Naive thymus-derived CD4-positive, alpha-beta T cell (primary cell): ENCODE results near the gene SAFB2. TPM values are rescaled to one million over a fixed set of nuclear protein-coding genes. Genes with fewer than 3 reads are reported as not detected.
A peak's percentile ranks its signal among the peaks of the same experiment; 100 is the strongest.
"Not testable (repeated sequence)": the region's sequence is repeated elsewhere in the genome, so short reads cannot be mapped to it uniquely, and the experiment has no call there.

Experiments
- ATAC-seq: fragments of 150-1000 bp; cut with Tn5 transposase; 2 replicates; pipeline ENCODE4 v1.10.0; 2021; ENCODE audit warnings: mild to moderate bottlenecking, moderate library complexity
- CTCF ChIA-PET: fragments of 350-600 bp; sonication (Branson Sonifier 250); formaldehyde crosslinking; loops from one replicate; lab custom pipeline; 2021; ENCODE audit warnings: antibody characterized with exemption; lab: Charles Lee
- POLR2A ChIA-PET: fragments of 350-600 bp; sonication (Branson Sonifier 250); formaldehyde crosslinking; loops from one replicate; lab custom pipeline; 2021; ENCODE audit warnings: antibody characterized with exemption, inconsistent platforms; lab: Charles Lee
- DNase-seq, 9 donors: peaks; one replicate each; pipeline versions ENCODE4 v3.0.0 to v3.0.0-alpha.2; 2020 to 2022; ENCODE audit warnings: mixed read lengths in 1 of 9
- H3K27ac ChIP-seq: one replicate; pipeline ENCODE4 v1.7.0; 2013; ENCODE audit warnings: mild to moderate bottlenecking, low read depth, low read length, moderate library complexity
- H3K27me3 ChIP-seq, 2 donors: one replicate each; pipeline ENCODE4 v1.7.0; 2013; ENCODE audit warnings: low read length in 2 of 2, mild to moderate bottlenecking in 2 of 2, moderate library complexity in 2 of 2; ENCODE audit not compliant: control insufficient read depth in 2 of 2, insufficient read depth in 2 of 2
- H3K36me3 ChIP-seq, 3 experiments: 1 replicate in 2 of 3; 2 replicates in 1 of 3; pipeline ENCODE4 v1.7.0; 2013; ENCODE audit warnings: low read length in 3 of 3, mild to moderate bottlenecking in 3 of 3, moderate library complexity in 1 of 3; ENCODE audit not compliant: insufficient read depth in 3 of 3, control insufficient read depth in 2 of 3
- H3K4me1 ChIP-seq, 2 donors: one replicate each; pipeline ENCODE4 v1.7.0; 2013; ENCODE audit warnings: low read length in 2 of 2, mild to moderate bottlenecking in 2 of 2, moderate library complexity in 1 of 2; ENCODE audit not compliant: control insufficient read depth in 2 of 2, insufficient read depth in 2 of 2
- H3K4me3 ChIP-seq: 2 replicates; pipeline ENCODE4 v1.7.0; 2013; ENCODE audit warnings: mild to moderate bottlenecking, low read length
- H3K9me3 ChIP-seq, 3 experiments: 1 replicate in 2 of 3; 2 replicates in 1 of 3; pipeline ENCODE4 v1.7.0; 2013; ENCODE audit warnings: low read length in 3 of 3; ENCODE audit not compliant: control insufficient read depth in 2 of 3
- H3K27ac Mint-ChIP-seq, 9 donors: one replicate each; pipeline ENCODE4 v1.8.0; 2020 to 2022; ENCODE audit warnings: mixed read lengths in 9 of 9, mild to moderate bottlenecking in 8 of 9, moderate library complexity in 5 of 9, inconsistent platforms in 2 of 9
- H3K27me3 Mint-ChIP-seq, 5 donors: one replicate each; pipeline ENCODE4 v1.8.0; 2021 to 2022; ENCODE audit warnings: mixed read lengths in 5 of 5, mild to moderate bottlenecking in 1 of 5
- H3K36me3 Mint-ChIP-seq, 5 donors: one replicate each; pipeline ENCODE4 v1.8.0; 2020 to 2022; ENCODE audit warnings: mixed read lengths in 5 of 5, mild to moderate bottlenecking in 3 of 5, inconsistent platforms in 1 of 5
- H3K4me1 Mint-ChIP-seq, 7 donors: one replicate each; pipeline ENCODE4 v1.8.0; 2020 to 2022; ENCODE audit warnings: mixed read lengths in 7 of 7, mild to moderate bottlenecking in 3 of 7, inconsistent platforms in 1 of 7
- H3K4me3 Mint-ChIP-seq, 10 donors: one replicate each; pipeline ENCODE4 v1.8.0; 2020 to 2022; ENCODE audit warnings: mild to moderate bottlenecking in 10 of 10, mixed read lengths in 10 of 10, moderate library complexity in 6 of 10, inconsistent platforms in 2 of 10
- H3K9me3 Mint-ChIP-seq, 11 donors: one replicate each; pipeline ENCODE4 v1.8.0; 2020 to 2022; ENCODE audit warnings: mixed read lengths in 11 of 11, mild to moderate bottlenecking in 4 of 11, inconsistent platforms in 1 of 11, moderate library complexity in 1 of 11
- intact Hi-C, 2 donors: fragments of 100-400 bp; cut with micrococcal nuclease; formaldehyde crosslinking; loops; one replicate each; pipeline ENCODE4 v1.15.1; 2023
- polyA plus RNA-seq, 2 donors: library from polyadenylated mRNA; unstranded; fragments of 300-500 nt; fragmentation: Illumina TruSeq; gene quantifications; one replicate each; pipeline ENCODE4 v1.2.3, GENCODE V29; 2021
- total RNA-seq, 6 experiments: library from RNA in 5 of 6; stranded (reverse) in 5 of 6; gene quantifications; 1 replicate in 5 of 6; 2 replicates in 1 of 6; pipeline ENCODE4 v1.2.3 and lab custom pipeline; 2021 to 2026

The SAFB2 gene
- total and polyA plus RNA-seq, 7 experiments from 2014 or later: 28.5 to 250 (median 222) TPM

DNA sequence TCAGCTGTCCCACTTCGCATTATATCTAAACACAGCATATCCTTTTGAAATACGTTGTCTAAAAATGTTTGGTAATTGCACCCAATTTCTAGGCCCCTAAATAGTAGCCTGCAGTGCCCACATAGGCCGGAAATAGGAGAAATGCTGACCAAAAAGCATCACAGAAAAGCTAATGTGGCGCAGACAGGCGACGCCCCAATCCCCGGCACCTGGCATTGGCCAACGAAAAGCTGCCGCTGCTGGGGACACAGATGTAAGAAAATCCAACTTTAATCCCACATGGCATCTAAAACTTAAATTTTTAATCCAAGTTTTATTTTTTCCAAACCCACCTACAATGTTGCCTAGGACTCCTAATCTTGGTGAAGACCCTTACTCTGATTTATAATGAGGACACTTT, 4.0 kb downstream of the SAFB2 start:
- Histone ChIP-seq H3K36me3 (peaks cover 22 to 81% (median 28%) of the 10 kb centered on the region in 3 experiments), H3K4me3 (no peak overlapping the region), H3K4me1 (peaks cover 22 to 33% of the 10 kb centered on the region in 2 donors), H3K27me3 (no peaks in the 10 kb centered on the region), H3K9me3 (no peaks in the 10 kb centered on the region), H3K27ac (peak overlapping the region; percentile 19)
- ATAC-seq: no peak
- CTCF ChIA-PET: no interaction called here
- intact Hi-C loops: no loop called here
- H3K36me3 Mint-ChIP-seq: peaks cover 7 to 49% (median 28%) of the 10 kb centered on the region in 5 donors
- peaks cover 33 to 63% (median 49%) of the 10 kb centered on the region in 7 donors for H3K4me1 Mint-ChIP-seq
- H3K9me3 Mint-ChIP-seq: peaks cover 0 to 6% (median 0%) of the 10 kb centered on the region in 11 donors
- H3K4me3 Mint-ChIP-seq: peak overlapping the region in 8 of 10 donors; percentile 24 to 100 (median 82)
- peak overlapping the region in 3 of 9 donors; percentile 56 to 88 (median 62) for H3K27ac Mint-ChIP-seq
- DNase-seq: no peak
- POLR2A ChIA-PET: no interaction called here
- peaks cover 0 to 5% (median 0%) of the 10 kb centered on the region in 5 donors for H3K27me3 Mint-ChIP-seq

DNA sequence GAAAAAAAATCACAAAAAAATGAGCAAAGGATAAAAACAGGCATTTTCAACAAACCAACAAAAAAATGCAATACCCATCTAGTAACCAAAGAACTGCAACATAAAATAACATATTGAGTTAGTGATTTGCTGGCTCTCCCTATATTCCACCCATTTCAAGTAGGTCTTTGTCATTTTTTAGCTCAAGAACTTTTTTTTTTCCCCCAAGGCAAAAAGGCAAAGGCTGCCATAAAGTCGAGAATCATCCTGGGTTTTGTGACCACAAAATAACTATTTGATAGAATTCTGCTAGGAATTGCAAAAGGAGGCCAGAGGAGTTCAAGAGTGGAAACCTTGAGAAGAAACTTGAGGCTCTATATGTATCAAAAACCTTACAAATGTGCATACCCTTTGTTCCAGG, 5.5 kb downstream of the SAFB2 start:
- no peak overlapping the region for H3K4me3 ChIP-seq
- POLR2A ChIA-PET: no interaction called here
- Mint-ChIP-seq H3K27me3 (no peaks in the 10 kb centered on the region), H3K27ac (no peak overlapping the region), H3K36me3 (peaks cover 10 to 61% (median 37%) of the 10 kb centered on the region in 5 donors), H3K9me3 (no peaks in the 10 kb centered on the region), H3K4me1 (peaks cover 35 to 62% (median 49%) of the 10 kb centered on the region in 7 donors), H3K4me3 (peak overlapping the region in 1 of 10 donors; percentile 97)
- ATAC-seq (no peak), DNase-seq (no peak)
- H3K36me3 ChIP-seq: peaks cover 36 to 89% (median 43%) of the 10 kb centered on the region in 3 experiments
- peaks cover 22 to 33% of the 10 kb centered on the region in 2 donors for H3K4me1 ChIP-seq
- no peaks in the 10 kb centered on the region for H3K27me3 ChIP-seq
- CTCF ChIA-PET: no interaction called here
- H3K9me3 ChIP-seq: no peaks in the 10 kb centered on the region
- peak overlapping the region; percentile 4 for H3K27ac ChIP-seq
- intact Hi-C loops: no loop called here

DNA sequence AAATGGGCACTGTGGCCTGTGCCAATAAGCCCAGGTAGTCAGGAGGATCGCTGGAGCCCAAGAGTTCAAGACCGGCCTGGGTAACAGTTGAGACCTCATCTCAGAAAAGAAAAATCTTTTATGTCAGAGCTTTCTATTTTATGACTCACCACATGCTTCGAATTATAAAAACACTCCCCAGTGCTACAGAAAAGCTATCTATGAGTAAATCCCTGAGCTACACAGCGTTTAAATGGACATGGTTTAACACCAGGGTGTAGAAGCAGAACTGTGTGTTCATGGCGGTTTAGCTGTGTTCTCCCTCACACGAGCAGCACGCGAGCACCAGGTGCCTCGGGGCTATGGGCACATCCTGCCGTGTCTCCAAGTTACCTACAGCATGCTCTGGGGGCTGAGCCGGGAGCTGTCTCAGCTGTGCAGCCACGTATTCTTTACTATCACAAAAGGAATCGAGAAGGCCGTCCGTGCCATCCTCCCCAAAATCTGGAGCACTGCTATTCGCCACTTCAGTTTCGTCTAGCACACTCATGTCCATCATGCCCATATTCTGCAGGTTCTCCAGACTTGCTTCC, 6.7 kb downstream of the SAFB2 start:
- H3K4me1 Mint-ChIP-seq: peaks cover 28 to 55% (median 40%) of the 10 kb centered on the region in 7 donors
- Histone ChIP-seq H3K27ac (no peak overlapping the region), H3K27me3 (no peaks in the 10 kb centered on the region), H3K9me3 (no peaks in the 10 kb centered on the region), H3K4me3 (no peak overlapping the region), H3K36me3 (peaks cover 37 to 85% (median 45%) of the 10 kb centered on the region in 3 experiments), H3K4me1 (peaks cover 14 to 24% of the 10 kb centered on the region in 2 donors)
- no peaks in the 10 kb centered on the region for H3K27me3 Mint-ChIP-seq
- intact Hi-C loops: no loop called here
- POLR2A ChIA-PET: interaction anchor here (1.0 kb wide), 1 partner anchor 9 kb away, joined by 3 read pairs; no protein-coding TSS in a partner anchor
- no peak for DNase-seq
- CTCF ChIA-PET: no interaction called here
- H3K4me3 Mint-ChIP-seq: no peak overlapping the region
- no peak for ATAC-seq
- peaks cover 10 to 61% (median 40%) of the 10 kb centered on the region in 5 donors for H3K36me3 Mint-ChIP-seq
- peak overlapping the region in 1 of 9 donors; percentile 75 for H3K27ac Mint-ChIP-seq
- no peaks in the 10 kb centered on the region for H3K9me3 Mint-ChIP-seq

DNA sequence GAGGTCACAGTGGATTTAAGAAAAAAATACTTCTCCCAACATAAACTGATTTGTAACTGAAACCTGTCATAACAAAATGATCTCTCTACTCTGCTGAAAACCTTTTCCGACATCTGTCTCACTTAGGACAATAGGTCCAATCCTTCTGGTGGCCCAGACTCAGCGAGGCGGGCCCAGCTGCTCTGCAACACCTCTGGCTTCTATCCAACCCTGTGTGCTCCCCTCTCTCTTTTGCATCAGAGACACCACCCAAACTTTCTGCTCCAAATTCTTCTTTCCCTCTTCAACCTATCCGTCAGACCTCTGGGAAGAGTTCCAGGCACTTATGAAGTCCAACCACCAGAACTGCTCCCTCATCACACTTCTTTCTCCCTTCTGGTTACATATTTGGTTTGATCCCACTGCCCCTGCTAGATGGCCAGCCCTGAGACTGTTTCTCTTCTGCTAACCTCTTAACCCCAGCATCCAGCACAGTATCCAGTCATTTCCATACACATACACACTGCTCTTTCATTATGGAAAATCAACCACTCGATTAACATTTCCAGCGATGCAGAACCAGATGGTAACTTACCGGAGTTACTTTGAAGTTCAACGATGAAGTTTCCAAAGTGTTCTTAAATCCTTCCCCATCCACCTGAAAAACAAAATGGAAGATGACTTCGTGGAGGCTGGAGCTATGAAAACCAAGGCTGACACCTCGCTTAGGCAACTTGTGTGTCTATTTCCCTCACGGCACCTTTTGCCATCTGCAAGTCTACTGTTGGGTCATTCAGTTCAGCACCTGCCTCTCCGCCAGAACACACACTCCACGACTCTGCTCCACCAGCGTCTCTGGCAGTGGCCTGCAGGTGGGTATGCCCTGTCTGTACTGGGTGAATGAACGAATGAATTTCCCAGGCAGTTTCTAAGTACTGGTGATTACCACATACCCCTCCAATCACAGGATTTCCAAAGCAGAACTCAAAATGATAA, 9.4 kb downstream of the SAFB2 start:
- H3K4me3 ChIP-seq: no peak overlapping the region
- Mint-ChIP-seq H3K9me3 (no peaks in the 10 kb centered on the region), H3K27me3 (no peaks in the 10 kb centered on the region), H3K36me3 (peaks cover 18 to 65% (median 41%) of the 10 kb centered on the region in 5 donors), H3K4me3 (peak overlapping the region in 2 of 10 donors; percentile 6 to 8), H3K27ac (peak overlapping the region in 4 of 9 donors; percentile 7 to 65 (median 28)), H3K4me1 (peaks cover 7 to 35% (median 15%) of the 10 kb centered on the region in 7 donors)
- H3K4me1 ChIP-seq: no peaks in the 10 kb centered on the region
- H3K27me3 ChIP-seq: no peaks in the 10 kb centered on the region
- ChIA-PET CTCF (no interaction called here), POLR2A (interaction anchor here (1.2 to 3.3 kb wide), 2 partner anchors 8 to 10 kb away, joined by 3 to 12 read pairs; partner anchors contain the start of genes SAFB and SAFB2)
- DNase-seq (no peak), ATAC-seq (no peak)
- H3K36me3 ChIP-seq: peaks cover 45 to 90% (median 56%) of the 10 kb centered on the region in 3 experiments
- H3K9me3 ChIP-seq: no peaks in the 10 kb centered on the region
- intact Hi-C loops: no loop called here
- H3K27ac ChIP-seq: no peak overlapping the region

DNA sequence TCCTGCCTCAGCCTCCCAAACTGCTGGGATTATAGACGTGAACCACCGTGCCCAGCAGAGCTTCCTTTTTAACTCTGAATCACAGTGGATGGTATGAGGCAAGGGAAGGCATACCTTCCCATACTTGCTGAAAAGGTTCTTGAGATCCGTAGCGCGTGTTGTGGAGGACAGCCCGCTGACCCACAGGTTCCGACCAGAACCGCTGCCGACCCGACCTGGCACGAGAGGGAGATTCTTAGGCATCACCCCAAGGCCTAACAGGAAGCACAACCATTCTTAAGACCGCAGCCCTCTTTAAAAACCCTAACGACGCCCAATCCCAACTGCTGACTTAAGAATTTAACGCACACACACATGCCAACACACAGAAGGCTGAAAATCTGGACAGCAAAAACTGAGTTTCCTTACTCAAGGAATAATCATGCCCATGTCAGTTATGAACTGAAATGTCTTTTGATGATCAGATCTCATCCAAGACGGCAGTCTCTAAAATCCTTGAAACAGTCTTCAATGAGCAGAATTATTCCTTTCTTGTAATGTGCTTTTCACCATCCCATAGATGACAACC, 12.6 kb downstream of the SAFB2 start:
- H3K4me1 ChIP-seq: no peaks in the 10 kb centered on the region
- ChIA-PET POLR2A (interaction anchor here (2.7 kb wide), 1 partner anchor 12 kb away, joined by 10 read pairs; the partner anchor contains the start of genes SAFB and SAFB2), CTCF (no interaction called here)
- Mint-ChIP-seq H3K27ac (peak overlapping the region in 2 of 9 donors; percentile 13 to 17), H3K4me3 (no peak overlapping the region), H3K4me1 (peaks cover 6 to 28% (median 22%) of the 10 kb centered on the region in 7 donors), H3K9me3 (no peaks in the 10 kb centered on the region), H3K27me3 (no peaks in the 10 kb centered on the region), H3K36me3 (peaks cover 22 to 71% (median 47%) of the 10 kb centered on the region in 5 donors)
- H3K4me3 ChIP-seq: no peak overlapping the region
- intact Hi-C loops: no loop called here
- DNase-seq (no peak), ATAC-seq (no peak)
- peaks cover 41 to 89% (median 56%) of the 10 kb centered on the region in 3 experiments for H3K36me3 ChIP-seq
- H3K9me3 ChIP-seq: no peaks in the 10 kb centered on the region
- no peak overlapping the region for H3K27ac ChIP-seq
- H3K27me3 ChIP-seq: no peaks in the 10 kb centered on the region

DNA sequence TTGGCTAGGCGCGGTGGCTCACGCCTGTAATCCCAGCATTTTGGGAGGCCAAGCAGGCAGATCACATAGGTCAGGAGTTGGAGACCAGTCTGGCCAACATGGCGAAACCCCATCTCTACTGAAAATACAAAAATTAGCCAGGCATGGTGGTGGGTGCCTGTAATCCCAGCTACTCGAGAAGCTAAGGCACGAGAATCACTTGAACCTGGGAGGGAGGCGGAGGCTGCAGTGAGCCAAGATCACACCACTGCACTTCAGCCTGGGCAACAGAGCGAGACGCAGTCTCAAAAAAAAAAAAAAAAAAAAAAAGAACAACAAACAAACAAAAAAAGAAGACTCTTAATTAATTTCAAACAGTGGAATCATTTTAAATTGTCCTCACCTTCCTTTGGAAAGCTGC, 13.8 kb downstream of the SAFB2 start:
- CTCF ChIA-PET: interaction anchor here (0.6 kb wide), 1 partner anchor 81 kb away, joined by 4 read pairs; the partner anchor contains the start of gene RPL36

More for the DNA sequence above, 13.8 kb downstream of the SAFB2 start:
- POLR2A ChIA-PET: interaction anchor here (0.8 to 2.7 kb wide), 2 partner anchors 11 to 13 kb away, joined by 3 to 10 read pairs; partner anchors contain the start of genes SAFB and SAFB2
- peak overlapping the region in 1 of 9 donors; percentile 14 for H3K27ac Mint-ChIP-seq
- H3K36me3 ChIP-seq: peaks cover 36 to 89% (median 44%) of the 10 kb centered on the region in 3 experiments
- DNase-seq, H3K9me3 Mint-ChIP-seq, H3K4me1 ChIP-seq, H3K27me3 Mint-ChIP-seq, H3K27me3 ChIP-seq, ATAC-seq, intact Hi-C loops, H3K27ac ChIP-seq, H3K4me3 ChIP-seq, H3K4me3 Mint-ChIP-seq, H3K9me3 ChIP-seq: not testable (repeated sequence)
- H3K4me1 Mint-ChIP-seq: peaks cover 6 to 28% (median 22%) of the 10 kb centered on the region in 7 donors
- H3K36me3 Mint-ChIP-seq: peaks cover 21 to 72% (median 44%) of the 10 kb centered on the region in 5 donors
